HG03103 (cell line): ENCODE results near the gene TAS2R39.
A peak's percentile ranks its signal among the peaks of the same experiment; 100 is the strongest.
"Not testable (repeated sequence)": the region's sequence is repeated elsewhere in the genome, so short reads cannot be mapped to it uniquely, and the experiment has no call there.

Experiments
- ATAC-seq: cut with Tn5 transposase; IDR thresholded peaks from one replicate; pipeline ENCODE4 v1.9.1; 2021; ENCODE audit warnings: low read depth; ENCODE audit not compliant: unreplicated experiment

The TAS2R39 gene

GRCh38 chr7:143183024-143183423 lies at the start of gene TAS2R39:
TSS of gene TAS2R39 (plus strand) at chr7:143183419. CDS start at chr7:143183419, 0 bp downstream.
- no peak for ATAC-seq

GRCh38 chr7:143147070-143147469 lies 36.1 kb upstream of the TAS2R39 start:
- no peak for ATAC-seq

GRCh38 chr7:143148050-143148449 lies 35.2 kb upstream of the TAS2R39 start:
- ATAC-seq = no peak

- no peak for ATAC-seq
Measured at GRCh38 chr7:143148651-143149050, 34.6 kb upstream of the TAS2R39 start.

- ATAC-seq = not testable (repeated sequence)
Measured at GRCh38 chr7:143150696-143151095, 32.5 kb upstream of the TAS2R39 start.

GRCh38 chr7:143158617-143159016 lies 24.6 kb upstream of the TAS2R39 start:
- not testable (repeated sequence) for ATAC-seq

- no peak for ATAC-seq
Measured at GRCh38 chr7:143171697-143172096, 11.5 kb upstream of the TAS2R39 start.

- no peak for ATAC-seq
Measured at GRCh38 chr7:143172354-143172753, 10.9 kb upstream of the TAS2R39 start.

- no peak for ATAC-seq
Measured at GRCh38 chr7:143176128-143176527, 7.1 kb upstream of the TAS2R39 start.

- no peak for ATAC-seq
Measured at GRCh38 chr7:143177374-143178119, 5.7 kb upstream of the TAS2R39 start.

GRCh38 chr7:143180771-143181170 lies 2.4 kb upstream of the TAS2R39 start:
- not testable (repeated sequence) for ATAC-seq

- ATAC-seq = no peak
Measured at GRCh38 chr7:143181349-143181748, 1.9 kb upstream of the TAS2R39 start.

GRCh38 chr7:143185551-143185950 lies 2.3 kb downstream of the TAS2R39 start:
- no peak for ATAC-seq

GRCh38 chr7:143188994-143189393 lies 5.8 kb downstream of the TAS2R39 start:
- ATAC-seq = no peak

GRCh38 chr7:143193880-143194279 lies 10.7 kb downstream of the TAS2R39 start:
- no peak for ATAC-seq

- no peak for ATAC-seq
Measured at GRCh38 chr7:143199040-143199439, 15.8 kb downstream of the TAS2R39 start.

GRCh38 chr7:143202161-143202560 lies 18.9 kb downstream of the TAS2R39 start:
- ATAC-seq = no peak

- no peak for ATAC-seq
Measured at GRCh38 chr7:143203386-143203785, 20.2 kb downstream of the TAS2R39 start.

- ATAC-seq = peak; percentile 90
Measured at GRCh38 chr7:143205560-143206293, 22.5 kb downstream of the TAS2R39 start.

GRCh38 chr7:143210541-143210940 lies 27.3 kb downstream of the TAS2R39 start:
- no peak for ATAC-seq

GRCh38 chr7:143213478-143213877 lies 30.3 kb downstream of the TAS2R39 start:
- not testable (repeated sequence) for ATAC-seq
